Measurements from ENCODE around the gene SETX.

The SETX gene

DNA sequence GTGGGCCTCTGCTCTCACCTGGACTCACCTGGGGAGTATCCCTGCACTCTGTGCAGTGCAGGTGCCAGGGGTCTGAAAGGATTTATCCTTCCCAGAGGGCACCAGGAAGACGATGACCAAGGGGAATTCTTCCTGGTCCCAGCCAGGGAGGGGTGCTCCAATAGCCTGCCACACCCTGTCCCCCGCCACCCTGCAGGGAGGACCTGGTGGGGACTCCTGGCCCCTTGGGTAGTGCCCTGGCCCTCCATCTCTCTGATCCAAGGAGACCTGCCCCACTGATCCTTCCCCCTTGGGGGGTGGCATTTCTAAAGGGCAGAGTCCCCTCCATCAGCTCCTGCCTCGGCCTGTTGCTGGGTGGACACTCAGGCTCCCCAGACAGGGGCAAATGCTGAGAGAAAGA is 122.3 kb downstream of the SETX start:
- DNase-seq (ENCODE audit: low read depth), result no peak
- H3K4me3 ChIP-seq (ENCODE audit: low read length), result no peak overlapping the region
- TF ChIP-seq, protein P1, sequence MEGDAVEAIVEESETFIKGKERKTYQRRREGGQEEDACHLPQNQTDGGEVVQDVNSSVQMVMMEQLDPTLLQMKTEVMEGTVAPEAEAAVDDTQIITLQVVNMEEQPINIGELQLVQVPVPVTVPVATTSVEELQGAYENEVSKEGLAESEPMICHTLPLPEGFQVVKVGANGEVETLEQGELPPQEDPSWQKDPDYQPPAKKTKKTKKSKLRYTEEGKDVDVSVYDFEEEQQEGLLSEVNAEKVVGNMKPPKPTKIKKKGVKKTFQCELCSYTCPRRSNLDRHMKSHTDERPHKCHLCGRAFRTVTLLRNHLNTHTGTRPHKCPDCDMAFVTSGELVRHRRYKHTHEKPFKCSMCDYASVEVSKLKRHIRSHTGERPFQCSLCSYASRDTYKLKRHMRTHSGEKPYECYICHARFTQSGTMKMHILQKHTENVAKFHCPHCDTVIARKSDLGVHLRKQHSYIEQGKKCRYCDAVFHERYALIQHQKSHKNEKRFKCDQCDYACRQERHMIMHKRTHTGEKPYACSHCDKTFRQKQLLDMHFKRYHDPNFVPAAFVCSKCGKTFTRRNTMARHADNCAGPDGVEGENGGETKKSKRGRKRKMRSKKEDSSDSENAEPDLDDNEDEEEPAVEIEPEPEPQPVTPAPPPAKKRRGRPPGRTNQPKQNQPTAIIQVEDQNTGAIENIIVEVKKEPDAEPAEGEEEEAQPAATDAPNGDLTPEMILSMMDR (IDR thresholded peaks at IDR 0.05; ENCODE audit: insufficient read depth, low read depth, low read length, missing control alignments), result no peak

GRCh38 chr9:132231019-132231701 is 123.6 kb downstream of the SETX start:
- DNase-seq (ENCODE audit: low read depth), result no peak
- TF ChIP-seq, protein P1 (IDR thresholded peaks at IDR 0.05; ENCODE audit: insufficient read depth, low read depth, low read length, missing control alignments), result no peak
- H3K4me3 ChIP-seq (ENCODE audit: low read length), result no peak overlapping the region

DNA sequence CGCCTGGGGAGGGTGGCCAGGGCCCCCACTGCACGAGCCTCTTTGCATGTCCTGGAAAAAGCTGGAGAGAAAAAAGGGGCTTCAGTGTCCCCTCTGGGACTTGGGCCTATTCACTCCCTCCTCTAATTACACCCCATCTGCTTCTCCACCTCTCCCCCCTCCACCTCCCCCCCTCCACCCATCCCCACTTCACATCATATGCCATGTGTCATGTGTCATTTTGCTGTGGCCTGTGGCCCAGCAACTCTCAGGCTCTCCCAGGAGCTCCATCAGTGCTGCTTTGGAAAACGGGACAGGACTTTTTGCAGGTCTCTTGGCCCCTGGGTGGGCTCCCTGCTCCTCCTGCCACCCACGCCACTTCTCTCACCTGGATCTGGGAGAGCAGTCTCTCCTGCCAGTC is 124.2 kb downstream of the SETX start:
- no peak overlapping the region for H3K4me3 ChIP-seq (ENCODE audit: low read length)
- DNase-seq (ENCODE audit: low read depth), result no peak
- TF ChIP-seq, protein P1 (IDR thresholded peaks at IDR 0.05; ENCODE audit: insufficient read depth, low read depth, low read length, missing control alignments), result no peak

DNA sequence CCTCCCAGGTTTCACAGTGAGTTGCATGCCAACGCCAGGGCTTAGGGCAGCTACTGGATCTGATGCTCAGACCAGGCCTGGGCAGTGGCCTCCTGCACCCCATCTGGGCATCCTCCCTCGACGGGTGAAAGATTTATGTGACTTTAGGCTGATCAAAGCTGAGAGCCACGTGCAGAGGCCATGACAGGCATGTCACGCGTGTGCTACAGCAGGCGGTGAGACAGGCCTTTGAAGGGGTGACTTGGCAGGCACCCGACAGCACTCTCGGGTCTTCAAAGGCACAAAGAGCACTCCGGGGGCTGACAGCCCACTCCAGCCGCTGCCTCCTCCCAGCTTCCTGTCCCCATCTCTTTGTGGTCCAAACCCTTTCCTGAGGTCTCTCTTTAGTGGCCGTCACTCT is 126.7 kb downstream of the SETX start:
- TF ChIP-seq, protein P1 (IDR thresholded peaks at IDR 0.05; ENCODE audit: insufficient read depth, low read depth, low read length, missing control alignments), result no peak
- no peak overlapping the region for H3K4me3 ChIP-seq (ENCODE audit: low read length)
- no peak for DNase-seq (ENCODE audit: low read depth)

DNA sequence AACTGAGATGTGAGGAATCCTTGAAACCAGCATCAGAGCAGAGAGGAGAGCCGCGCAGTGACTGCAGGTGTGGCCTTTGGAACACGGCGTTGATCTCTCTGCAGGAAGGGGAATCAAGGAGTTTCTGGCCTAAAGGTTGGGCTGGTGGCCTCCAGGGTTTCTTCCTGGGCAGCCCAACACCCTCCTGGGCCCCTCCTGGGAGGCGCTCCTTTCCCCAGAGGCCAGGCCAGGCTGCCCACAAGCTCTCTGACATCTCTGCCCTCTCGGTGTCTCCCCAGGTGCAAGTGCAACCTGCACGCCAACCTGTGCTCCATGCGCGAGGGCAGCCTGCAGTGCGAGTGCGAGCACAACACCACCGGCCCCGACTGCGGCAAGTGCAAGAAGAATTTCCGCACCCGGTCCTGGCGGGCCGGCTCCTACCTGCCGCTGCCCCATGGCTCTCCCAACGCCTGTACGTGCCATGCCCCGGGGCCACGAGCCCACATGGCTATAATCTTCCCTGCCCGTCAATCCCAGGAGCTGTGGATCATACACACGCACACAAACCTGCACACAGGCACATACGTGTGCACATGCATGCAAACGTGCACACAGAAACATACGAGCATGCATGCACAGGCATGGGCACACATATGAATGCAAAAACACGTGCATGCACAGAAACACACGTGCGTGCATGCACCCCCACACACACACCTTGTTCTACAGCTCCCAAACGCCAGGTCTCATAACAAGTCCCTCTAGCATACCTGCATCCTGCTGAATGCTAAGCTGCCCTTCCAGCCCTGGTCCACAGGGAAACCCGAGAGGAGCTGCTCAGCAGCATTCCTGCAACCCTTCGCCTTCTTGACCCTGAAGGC is 128.0 kb downstream of the SETX start:
- no peak overlapping the region for H3K4me3 ChIP-seq (ENCODE audit: low read length)
- no peak for DNase-seq (ENCODE audit: low read depth)
- TF ChIP-seq, protein P1 (IDR thresholded peaks at IDR 0.05; ENCODE audit: insufficient read depth, low read depth, low read length, missing control alignments), result no peak

DNA sequence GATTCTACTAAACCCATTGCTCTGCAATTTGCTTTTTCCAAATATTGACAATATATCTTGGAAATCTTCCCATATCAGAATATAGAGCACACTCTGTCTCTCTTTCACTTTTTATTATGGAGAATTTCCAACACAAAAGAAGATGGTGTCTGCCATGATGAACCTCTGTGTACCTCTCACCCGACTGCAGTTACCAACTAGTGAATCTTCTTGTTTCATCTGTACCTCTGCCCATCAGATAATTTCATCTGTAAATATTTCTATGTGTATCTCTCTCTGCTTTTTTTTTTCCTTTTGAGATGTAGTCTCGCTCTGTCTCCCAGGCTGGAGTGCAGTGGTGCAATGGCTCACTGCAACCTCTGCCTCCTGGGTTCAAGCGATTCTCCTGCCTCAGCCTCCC is 130.1 kb downstream of the SETX start:
- TF ChIP-seq, protein P1 (IDR thresholded peaks at IDR 0.05; ENCODE audit: insufficient read depth, low read depth, low read length, missing control alignments), result no peak
- no peak overlapping the region for H3K4me3 ChIP-seq (ENCODE audit: low read length)
- no peak for DNase-seq (ENCODE audit: low read depth)
